Uterus (tissue), 2 donors: Measurements from ENCODE around the gene PLA2G6.

ENCODE experiments used
- POLR2A ChIP-seq, 2 donors: fragments of 450-650 bp; IDR thresholded peaks; one replicate each; pipeline ENCODE4 v1.6.1; 2016; ENCODE audit warnings: antibody characterized with exemption in 2 of 2, mild to moderate bottlenecking in 1 of 2, moderate library complexity in 1 of 2
- TF ChIP-seq, protein P1 (sequence below), 4 experiments: fragments of 200-600 bp in 2 of 4; fragments of 450-650 bp in 2 of 4; sonication (generic) in 2 of 4; IDR thresholded peaks; one replicate each; pipeline ENCODE4 v1.5.1; 2016 to 2019; ENCODE audit warnings: antibody characterized with exemption in 4 of 4, mild to moderate bottlenecking in 2 of 4, moderate library complexity in 1 of 4

DNA sequence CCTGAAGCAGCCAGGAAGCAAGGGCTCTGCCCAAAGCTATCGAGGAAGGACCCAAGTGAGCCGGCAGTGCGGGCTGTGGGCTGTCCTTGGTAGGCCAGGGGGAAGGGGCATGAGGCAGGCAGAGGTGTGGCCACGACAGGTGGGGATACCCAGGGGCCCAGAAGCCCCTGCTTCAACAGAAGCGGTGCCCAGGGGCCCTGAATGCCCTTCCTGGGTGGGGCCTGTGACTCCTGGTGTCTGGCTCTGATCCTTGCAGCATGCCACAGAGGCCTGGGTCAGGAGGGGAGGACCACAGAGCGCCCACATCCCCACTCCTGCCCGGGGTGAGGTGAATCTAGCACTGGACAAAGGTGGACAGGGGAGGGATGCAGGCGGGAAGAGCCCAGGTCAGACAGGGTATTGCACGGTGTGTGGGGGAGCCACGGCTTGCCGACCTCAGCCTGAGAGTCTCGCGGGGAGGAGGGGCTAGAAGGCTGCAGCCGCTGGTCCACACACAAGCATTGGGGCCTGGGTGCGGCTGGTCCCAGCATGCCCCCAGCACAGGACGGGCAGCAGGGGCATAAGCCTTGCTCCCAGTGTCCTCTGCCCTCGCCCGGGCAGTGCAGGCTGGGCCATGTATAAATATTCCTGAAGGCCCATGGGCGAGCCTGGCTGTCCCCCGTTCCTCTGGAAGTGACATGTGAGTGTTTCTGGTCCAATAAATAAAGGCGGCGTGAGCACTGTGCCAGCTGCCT lies 39.2 kb upstream of the PLA2G6 start:
- TF ChIP-seq, protein P1, sequence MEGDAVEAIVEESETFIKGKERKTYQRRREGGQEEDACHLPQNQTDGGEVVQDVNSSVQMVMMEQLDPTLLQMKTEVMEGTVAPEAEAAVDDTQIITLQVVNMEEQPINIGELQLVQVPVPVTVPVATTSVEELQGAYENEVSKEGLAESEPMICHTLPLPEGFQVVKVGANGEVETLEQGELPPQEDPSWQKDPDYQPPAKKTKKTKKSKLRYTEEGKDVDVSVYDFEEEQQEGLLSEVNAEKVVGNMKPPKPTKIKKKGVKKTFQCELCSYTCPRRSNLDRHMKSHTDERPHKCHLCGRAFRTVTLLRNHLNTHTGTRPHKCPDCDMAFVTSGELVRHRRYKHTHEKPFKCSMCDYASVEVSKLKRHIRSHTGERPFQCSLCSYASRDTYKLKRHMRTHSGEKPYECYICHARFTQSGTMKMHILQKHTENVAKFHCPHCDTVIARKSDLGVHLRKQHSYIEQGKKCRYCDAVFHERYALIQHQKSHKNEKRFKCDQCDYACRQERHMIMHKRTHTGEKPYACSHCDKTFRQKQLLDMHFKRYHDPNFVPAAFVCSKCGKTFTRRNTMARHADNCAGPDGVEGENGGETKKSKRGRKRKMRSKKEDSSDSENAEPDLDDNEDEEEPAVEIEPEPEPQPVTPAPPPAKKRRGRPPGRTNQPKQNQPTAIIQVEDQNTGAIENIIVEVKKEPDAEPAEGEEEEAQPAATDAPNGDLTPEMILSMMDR (IDR thresholded peaks at IDR 0.05), result no peak
- no peak for TF ChIP-seq POLR2A (IDR thresholded peaks at IDR 0.05)
